Hair follicle dermal papilla cell (primary cell): ENCODE measurements around the gene OR10G6. TPM values are rescaled to one million over a fixed set of nuclear protein-coding genes. Genes with fewer than 3 reads are reported as not detected.

ENCODE experiments used
- total RNA-seq: library from RNA; depleted of rRNA; stranded (reverse); fragments of >200 nt; gene quantifications from 2 replicates; pipeline ENCODE4 v1.2.3, GENCODE V29; 2012

OR10G6 gene
- not detected in 2 replicates for total RNA-seq

DNA sequence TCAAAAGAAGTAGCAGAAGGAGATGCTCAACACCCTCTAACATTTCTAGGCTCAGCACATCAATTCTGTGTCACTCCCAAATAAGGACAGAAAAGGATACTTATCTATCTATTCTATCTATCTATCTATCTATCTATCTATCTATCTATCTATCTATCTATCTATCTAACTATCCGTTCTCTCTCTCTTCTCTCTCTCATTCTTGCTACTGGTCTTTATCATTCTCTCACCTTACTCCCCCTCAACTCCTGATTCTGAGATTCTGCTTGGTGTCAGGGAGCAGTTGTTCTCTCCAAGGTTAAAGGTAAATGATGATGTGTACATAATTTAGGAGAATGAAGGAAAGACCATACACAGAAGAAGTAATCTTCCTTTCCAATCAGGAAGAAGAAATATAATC is at the start of gene OR10G6:
TSS of gene OR10G6 (minus strand) at position 43 of the 400 bp plus-strand sequence. CDS start at position 43, 0 bp downstream.

DNA sequence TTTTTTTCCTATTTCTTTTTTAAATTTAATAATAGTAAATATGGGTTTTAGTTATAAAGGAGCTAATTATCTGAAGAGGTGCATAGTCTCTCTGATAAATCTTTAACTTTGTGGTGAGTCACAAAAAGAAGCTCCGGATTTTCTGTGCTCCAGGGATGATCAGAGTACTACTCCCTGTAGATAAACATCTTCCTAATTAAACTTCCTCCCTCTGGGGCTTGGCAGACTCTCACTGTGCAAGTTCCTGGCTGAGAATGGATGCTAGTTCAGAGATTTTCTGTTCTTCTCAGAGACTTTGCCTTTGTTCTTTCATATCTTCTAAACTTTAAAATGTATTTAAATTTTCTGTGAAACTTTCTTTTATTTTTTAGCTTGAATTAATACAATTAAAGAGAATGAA is 46.3 kb upstream of the OR10G6 start, which contains the start of gene OR10G7:
TSS of gene OR10G7 (minus strand) at position 72 of the 400 bp plus-strand sequence. CDS start 2,324 bp downstream, outside the sequence.

DNA sequence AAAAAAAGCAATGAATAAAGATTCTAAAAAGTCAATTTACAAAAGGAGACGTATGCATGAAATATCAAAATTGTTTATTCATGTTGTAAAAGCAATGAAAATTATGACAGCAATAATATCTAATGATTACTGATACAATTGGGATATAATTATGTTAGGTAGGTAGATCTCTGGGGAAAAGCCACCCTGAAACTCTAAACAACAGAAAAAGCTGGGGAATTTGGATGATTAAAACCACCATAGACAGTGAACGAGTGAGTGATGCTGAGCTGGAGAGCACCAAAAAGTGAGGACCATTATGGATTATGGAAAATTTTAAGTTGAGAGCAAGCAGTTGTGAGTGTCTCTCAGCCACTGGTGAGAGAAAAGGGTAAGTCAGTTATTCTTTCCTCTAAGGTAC is 31.5 kb upstream of the OR10G6 start, which contains the start of gene OR10G8:
TSS of gene OR10G8 (plus strand) at position 301 of the 400 bp plus-strand sequence. CDS start 2,825 bp downstream, outside the sequence.

GRCh38 chr11:124012697-124013096 is 17.7 kb upstream of the OR10G6 start, which contains the start of gene OR10G4:
TSS of gene OR10G4 (plus strand) at chr11:124012997. CDS start at chr11:124015575, 2,578 bp downstream.

GRCh38 chr11:123977731-123978347 is 17.1 kb downstream of the OR10G6 start, which contains the start of gene OR10S1:
TSS of gene OR10S1 (minus strand) at chr11:123977781. CDS start at chr11:123977664, 117 bp downstream.

Other genes with a start within 250 kb of the OR10G6 start
- not detected in 2 replicates for gene OR6X1, start 240.6 kb downstream of the OR10G6 start, total RNA-seq
- not detected in 2 replicates for gene OR6M1, start 188.8 kb downstream of the OR10G6 start, total RNA-seq
- not detected in 2 replicates for gene TMEM225, start 109.5 kb downstream of the OR10G6 start, total RNA-seq
- not detected in 2 replicates for gene OR8D4, start 93.0 kb downstream of the OR10G6 start, total RNA-seq
- gene OR4D5, start 55.5 kb downstream of the OR10G6 start, total RNA-seq: not detected in 2 replicates
- not detected in 2 replicates for gene OR6T1, start 51.3 kb downstream of the OR10G6 start, total RNA-seq
- not detected in 2 replicates for gene OR10S1, start 17.4 kb downstream of the OR10G6 start, total RNA-seq
- not detected in 2 replicates for gene OR10G4, start 17.8 kb upstream of the OR10G6 start, total RNA-seq
- not detected in 2 replicates for gene OR10G9, start 27.9 kb upstream of the OR10G6 start, total RNA-seq
- gene OR10G8, start 31.6 kb upstream of the OR10G6 start, total RNA-seq: not detected in 2 replicates
- not detected in 2 replicates for gene OR10G7, start 46.2 kb upstream of the OR10G6 start, total RNA-seq
- gene VWA5A, start 120.3 kb upstream of the OR10G6 start, total RNA-seq: 19.2 and 22.7 TPM in 2 replicates
- not detected in 2 replicates for gene OR10D3, start 188.2 kb upstream of the OR10G6 start, total RNA-seq
- gene OR8G1, start 245.9 kb upstream of the OR10G6 start, total RNA-seq: not detected in 2 replicates